HepG2 (cell line): ENCODE data around the gene NGDN. TPM values are rescaled to one million over a fixed set of nuclear protein-coding genes. Genes with fewer than 3 reads are reported as not detected.

Experiments used
- ATF6 ChIP-seq: sonication (generic); formaldehyde crosslinking; conservative IDR thresholded peaks from 2 replicates; pipeline ENCODE4 v1.4.0; 2020; ENCODE audit warnings: missing genetic modification reagents
- CREB1 ChIP-seq, 2 experiments: fragments of 450-650 bp in 1 of 2; IDR thresholded peaks; 2 replicates each; pipeline ENCODE4 v1.6.1; 2016 to 2017; ENCODE audit warnings: control low read depth in 1 of 2, mild to moderate bottlenecking in 1 of 2, missing compliant biosample characterization in 1 of 2, missing genetic modification characterization in 1 of 2
- DMTF1 ChIP-seq: sonication (generic); formaldehyde crosslinking; IDR thresholded peaks from 2 replicates; pipeline ENCODE4 v1.4.0; 2020; ENCODE audit warnings: mild to moderate bottlenecking, missing genetic modification reagents
- GZF1 ChIP-seq: sonication (generic); formaldehyde crosslinking; IDR thresholded peaks from 2 replicates; pipeline ENCODE4 v1.5.1; 2020; ENCODE audit warnings: mild to moderate bottlenecking, missing genetic modification reagents
- HES4 ChIP-seq: sonication (generic); formaldehyde crosslinking; IDR thresholded peaks from 2 replicates; pipeline ENCODE4 v1.9.0; 2021; ENCODE audit warnings: mild to moderate bottlenecking, missing genetic modification reagents, borderline replicate concordance
- HOXD1 ChIP-seq: sonication (generic); formaldehyde crosslinking; IDR thresholded peaks from 2 replicates; pipeline ENCODE4 v1.5.0; 2020; ENCODE audit warnings: missing genetic modification reagents
- KAT8 ChIP-seq: IDR thresholded peaks from 2 replicates; pipeline ENCODE4 v1.6.1; 2016; ENCODE audit warnings: missing genetic modification reagents, missing compliant biosample characterization
- KDM5B ChIP-seq: sonication (generic); formaldehyde crosslinking; IDR thresholded peaks from 2 replicates; pipeline ENCODE4 v1.4.0; 2020; ENCODE audit warnings: missing genetic modification reagents, mild to moderate bottlenecking, borderline replicate concordance
- MLXIP ChIP-seq: sonication (generic); formaldehyde crosslinking; IDR thresholded peaks from 2 replicates; pipeline ENCODE4 v1.9.0; 2021; ENCODE audit warnings: missing genetic modification reagents, borderline replicate concordance
- MXI1 ChIP-seq: IDR thresholded peaks from 3 replicates; pipeline ENCODE4 v1.6.1; 2012; ENCODE audit warnings: low read depth, low read length, inconsistent platforms, borderline replicate concordance
- NFKB2 ChIP-seq: sonication (generic); formaldehyde crosslinking; IDR thresholded peaks from 2 replicates; pipeline ENCODE4 v1.4.0; 2020; ENCODE audit warnings: missing genetic modification reagents, borderline replicate concordance
- SIX1 ChIP-seq: sonication (generic); formaldehyde crosslinking; IDR thresholded peaks from 2 replicates; pipeline ENCODE4 v1.4.0; 2020; ENCODE audit warnings: missing genetic modification reagents, borderline replicate concordance
- SMC3 ChIP-seq: IDR thresholded peaks from 2 replicates; pipeline ENCODE4 v1.6.1; 2011; ENCODE audit warnings: low read length, improper control_type of control experiment
- TEAD3 ChIP-seq: optimal IDR thresholded peaks from 2 replicates; pipeline ENCODE3; 2016; ENCODE audit warnings: borderline replicate concordance
- YY1 ChIP-seq: IDR thresholded peaks from 2 replicates; pipeline ENCODE4 v1.6.1; 2011; ENCODE audit warnings: low read length, low read depth, moderate library complexity, mild to moderate bottlenecking; ENCODE audit not compliant: insufficient read depth, insufficient replicate concordance
- ZFY ChIP-seq: sonication (generic); formaldehyde crosslinking; IDR thresholded peaks from 2 replicates; pipeline ENCODE4 v1.4.0; 2020; ENCODE audit warnings: missing genetic modification reagents
- ZMAT3 ChIP-seq: sonication (generic); formaldehyde crosslinking; conservative IDR thresholded peaks from 2 replicates; pipeline ENCODE4 v1.7.0; 2021; ENCODE audit warnings: missing genetic modification reagents
- ZNF674 ChIP-seq: sonication (generic); formaldehyde crosslinking; IDR thresholded peaks from 2 replicates; pipeline ENCODE4 v1.5.0; 2020; ENCODE audit warnings: low read depth, mild to moderate bottlenecking, missing genetic modification reagents
- ZNF780A ChIP-seq: sonication (generic); formaldehyde crosslinking; IDR thresholded peaks from 2 replicates; pipeline ENCODE4 v1.8.0; 2022; ENCODE audit warnings: mild to moderate bottlenecking, missing genetic modification reagents, moderate library complexity
- polyA plus RNA-seq, 8 experiments: library from polyadenylated mRNA; depleted of rRNA in 3 of 8; stranded (reverse) in 7 of 8; unstranded in 1 of 8; fragments of >200 nt; fragmentation: Illumina TruSeq in 4 of 8; extraction: Trizol in 4 of 8; gene quantifications; 2 replicates each; pipeline versions ENCODE4 v1.2.1 to v1.2.3, GENCODE V29; 2011 to 2016; ENCODE audit warnings: low read depth in 4 of 8, missing spikeins in 1 of 8, mixed read lengths in 1 of 8; ENCODE audit not compliant: insufficient read depth in 1 of 8
- total RNA-seq, 5 experiments: library from RNA; depleted of rRNA; stranded (reverse); fragments of >200 nt; fragmentation: Illumina TruSeq; extraction: Trizol; gene quantifications; 2 replicates each; pipeline ENCODE4 v1.2.3, GENCODE V29; 2016; ENCODE audit warnings: low read depth in 1 of 5

The NGDN gene
- total and polyA plus RNA-seq, 2 of the 13 experiments (the other 11 are each of a cell fraction or from before 2014, with no cell fraction given) = 154 to 216 TPM

GRCh38 chr14:23478109-23478759 is 8.7 kb downstream of the NGDN start (continued):
- TF ChIP-seq MLXIP (no peak), DMTF1 (CRISPR knock-in tag) (no peak), ZMAT3 (CRISPR knock-in tag) (no peak; the same call in 1 of the 2 replicates), YY1 (no peak), KAT8 (peak; percentile 65; the same call in 1 of the 2 replicates), MXI1 (no peak), SIX1 (peak; percentile 56; the same call in 1 of the 2 replicates), SMC3 (peak; percentile 96), GZF1 (CRISPR knock-in tag) (no peak), HES4 (CRISPR knock-in tag) (no peak), ZNF780A (CRISPR knock-in tag) (no peak), ZNF674 (no peak), HOXD1 (CRISPR knock-in tag) (no peak), TEAD3 (CRISPR knock-in tag) (peak; percentile 28), KDM5B (CRISPR knock-in tag) (no peak), NFKB2 (CRISPR knock-in tag) (no peak), ZFY (no peak), ATF6 (CRISPR knock-in tag) (no peak), CREB1 (IDR thresholded peaks at IDR 0.05) (peak; percentile 40; the same call in 1 of the 2 replicates), CREB1 (CRISPR knock-in tag; IDR thresholded peaks at IDR 0.05) (no peak; the same call in 1 of the 2 replicates)
- TF ChIP-seq, all 625 proteins: peak for 53
